ENCODE measurements around the gene FAM124A.

Gene FAM124A

GRCh38 chr13:51180853-51181511 is 41.2 kb upstream of the FAM124A start:
- no peak for DNase-seq (ENCODE audit: extremely low read depth, low read depth)
- no peak overlapping the region for H3K4me3 ChIP-seq (replicated peaks; ENCODE audit: low read depth, low read length)
- no peak for TF ChIP-seq CTCF (IDR thresholded peaks at IDR 0.05; ENCODE audit: low read depth, low read length, missing control alignments)

- no peak overlapping the region for H3K4me3 ChIP-seq (replicated peaks; ENCODE audit: low read depth, low read length)
- no peak for DNase-seq (ENCODE audit: extremely low read depth, low read depth)
- no peak for TF ChIP-seq CTCF (IDR thresholded peaks at IDR 0.05; ENCODE audit: low read depth, low read length, missing control alignments)
Observed at GRCh38 chr13:51181786-51182383, 40.3 kb upstream of the FAM124A start.

DNA sequence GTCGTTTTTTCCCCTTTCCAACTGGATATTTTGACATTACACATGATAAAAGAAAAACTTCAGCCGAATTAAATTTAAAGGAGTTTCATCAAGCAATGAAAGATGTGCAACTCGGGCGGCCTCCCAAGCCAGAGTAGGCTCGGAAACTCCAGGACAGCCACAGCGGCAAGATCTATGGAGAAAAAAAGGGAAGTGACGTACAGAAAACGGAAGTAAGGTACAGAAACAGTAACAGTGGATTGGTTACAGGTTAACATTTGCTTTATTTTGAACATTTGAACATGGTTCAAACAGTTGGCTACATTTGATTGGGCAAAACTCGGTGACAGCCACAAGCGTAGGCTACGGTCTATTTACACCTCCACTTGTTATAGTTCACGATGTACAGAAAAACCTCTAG is 30.5 kb upstream of the FAM124A start:
- H3K4me3 ChIP-seq (replicated peaks; ENCODE audit: low read depth, low read length), result no peak overlapping the region
- no peak for TF ChIP-seq CTCF (IDR thresholded peaks at IDR 0.05; ENCODE audit: low read depth, low read length, missing control alignments)
- DNase-seq (ENCODE audit: extremely low read depth, low read depth), result no peak

DNA sequence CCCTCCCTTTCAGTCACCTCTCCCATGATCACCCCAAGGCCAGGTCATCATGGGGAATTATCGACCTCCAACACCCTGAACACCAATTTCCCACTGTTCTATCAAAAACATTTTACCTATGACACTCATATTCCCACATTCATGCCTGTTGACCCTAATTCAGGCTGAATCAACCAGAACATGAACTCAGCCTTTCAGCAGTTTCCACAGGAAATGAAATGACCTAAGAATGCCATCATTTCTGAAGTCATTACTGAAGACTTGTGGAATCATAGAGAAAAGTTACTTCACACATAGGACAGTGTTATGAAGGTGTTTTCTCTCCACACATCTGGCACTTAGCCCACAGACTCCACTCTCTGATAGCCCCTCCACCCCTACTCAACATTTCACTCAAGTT is 29.9 kb upstream of the FAM124A start:
- DNase-seq (ENCODE audit: extremely low read depth, low read depth), result no peak
- no peak overlapping the region for H3K4me3 ChIP-seq (replicated peaks; ENCODE audit: low read depth, low read length)
- no peak for TF ChIP-seq CTCF (IDR thresholded peaks at IDR 0.05; ENCODE audit: low read depth, low read length, missing control alignments)

DNA sequence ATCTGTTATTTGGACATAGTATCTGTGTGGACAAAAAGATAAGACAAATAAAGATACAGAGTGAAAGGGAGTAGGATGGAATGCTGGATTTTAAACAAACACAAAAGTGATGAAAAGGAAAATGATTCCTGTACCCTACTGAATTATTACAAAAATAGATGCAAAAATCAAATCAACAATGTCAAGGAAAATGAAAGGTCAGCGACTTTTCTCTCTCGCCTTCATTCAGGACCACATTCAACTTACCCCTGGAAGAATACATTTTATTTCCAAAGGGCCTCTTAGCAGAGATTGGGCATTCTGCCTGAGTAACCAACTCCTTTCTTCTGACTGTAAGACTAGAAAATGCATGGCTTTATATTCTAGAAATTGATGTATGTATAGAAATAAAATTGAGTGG is 28.8 kb upstream of the FAM124A start:
- no peak for TF ChIP-seq CTCF (IDR thresholded peaks at IDR 0.05; ENCODE audit: low read depth, low read length, missing control alignments)
- no peak overlapping the region for H3K4me3 ChIP-seq (replicated peaks; ENCODE audit: low read depth, low read length)
- DNase-seq (ENCODE audit: extremely low read depth, low read depth), result no peak

- TF ChIP-seq CTCF (IDR thresholded peaks at IDR 0.05; ENCODE audit: low read depth, low read length, missing control alignments), result no peak
- no peak for DNase-seq (ENCODE audit: extremely low read depth, low read depth)
Observed at GRCh38 chr13:51194942-51195341, 27.3 kb upstream of the FAM124A start.

More at GRCh38 chr13:51194942-51195341, 27.3 kb upstream of the FAM124A start:
- H3K4me3 ChIP-seq (replicated peaks; ENCODE audit: low read depth, low read length), result no peak overlapping the region

All from HFF-Myc (cell line).